Calu3 (cell line): ENCODE measurements around the gene HPF1. TPM values are rescaled to one million over a fixed set of nuclear protein-coding genes. Genes with fewer than 3 reads are reported as not detected.

Source experiments
- BruUV-seq: library from RNA; stranded (reverse); fragments of 400-500 nt; replicated peaks from 2 replicates; lab custom pipeline; 2021; lab: Mats Ljungman, UMichigan
- CTCF ChIA-PET: fragments of 300-600 bp; sonication (Branson Sonifier 250); formaldehyde crosslinking; loops from one replicate; lab custom pipeline; 2022; ENCODE audit warnings: antibody characterized with exemption; lab: Charles Lee
- DNase-seq: peaks from one replicate; pipeline ENCODE4 v3.0.0; 2022
- H3K27ac Mint-ChIP-seq: one replicate; pipeline ENCODE4 v1.8.0; 2022; ENCODE audit warnings: mixed read lengths; ENCODE audit not compliant: unreplicated experiment
- H3K27me3 Mint-ChIP-seq: one replicate; pipeline ENCODE4 v1.8.0; 2022; ENCODE audit warnings: mixed read lengths; ENCODE audit not compliant: unreplicated experiment
- H3K36me3 Mint-ChIP-seq: one replicate; pipeline ENCODE4 v1.8.0; 2022; ENCODE audit warnings: mild to moderate bottlenecking, moderate library complexity, mixed read lengths; ENCODE audit not compliant: insufficient read depth, unreplicated experiment
- H3K4me1 Mint-ChIP-seq: one replicate; pipeline ENCODE4 v1.8.0; 2022; ENCODE audit warnings: mild to moderate bottlenecking, low read depth, mixed read lengths; ENCODE audit not compliant: unreplicated experiment
- H3K4me3 Mint-ChIP-seq: one replicate; pipeline ENCODE4 v1.8.0; 2022; ENCODE audit warnings: mild to moderate bottlenecking, low read depth, moderate library complexity, mixed read lengths; ENCODE audit not compliant: unreplicated experiment
- H3K9me3 Mint-ChIP-seq: one replicate; pipeline ENCODE4 v1.8.0; 2022; ENCODE audit warnings: low read depth, mixed read lengths; ENCODE audit not compliant: unreplicated experiment
- intact Hi-C: fragments of 100-400 bp; cut with micrococcal nuclease; formaldehyde crosslinking; loops from one replicate; pipeline ENCODE4 v1.10.0; 2022; ENCODE audit not compliant: unreplicated experiment
- total RNA-seq: library from RNA; stranded (reverse); gene quantifications from 2 replicates; pipeline ENCODE4 v1.2.3, GENCODE V29; 2022
- TF ChIP-seq, protein P1 (sequence below): fragments of 200-600 bp; IDR thresholded peaks from one replicate; pipeline ENCODE4 v1.8.0; 2022; ENCODE audit warnings: antibody characterized with exemption; ENCODE audit not compliant: unreplicated experiment

HPF1 gene
- total RNA-seq, 1 experiment from 2014 or later: 8.8 TPM

DNA sequence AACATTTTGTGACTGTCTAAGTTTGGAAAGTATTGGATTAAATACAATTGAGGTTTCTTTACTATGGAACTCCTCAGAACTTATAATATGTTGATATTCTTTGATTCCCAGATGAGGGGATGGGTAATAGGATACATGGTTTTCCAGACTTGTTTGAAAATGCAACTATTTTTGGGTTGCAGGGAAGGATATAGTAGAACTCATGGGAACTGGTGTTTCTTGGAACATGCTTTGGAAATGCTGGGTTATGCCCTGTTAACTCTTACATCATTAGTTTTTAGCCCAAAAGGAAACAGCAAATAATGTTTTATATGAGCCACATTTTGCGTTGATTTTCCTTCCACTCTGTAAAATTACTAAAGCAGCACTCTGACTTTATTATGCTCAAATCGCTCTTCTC lies 41.9 kb downstream of the HPF1 start:
- BruUV-seq: no TSS peak
- no peaks in the 10 kb centered on the region for H3K4me1 Mint-ChIP-seq
- CTCF ChIA-PET: no interaction called here
- intact Hi-C loops: no loop called here
- no peak overlapping the region for H3K4me3 Mint-ChIP-seq
- no peaks in the 10 kb centered on the region for H3K27me3 Mint-ChIP-seq
- TF ChIP-seq, protein P1, sequence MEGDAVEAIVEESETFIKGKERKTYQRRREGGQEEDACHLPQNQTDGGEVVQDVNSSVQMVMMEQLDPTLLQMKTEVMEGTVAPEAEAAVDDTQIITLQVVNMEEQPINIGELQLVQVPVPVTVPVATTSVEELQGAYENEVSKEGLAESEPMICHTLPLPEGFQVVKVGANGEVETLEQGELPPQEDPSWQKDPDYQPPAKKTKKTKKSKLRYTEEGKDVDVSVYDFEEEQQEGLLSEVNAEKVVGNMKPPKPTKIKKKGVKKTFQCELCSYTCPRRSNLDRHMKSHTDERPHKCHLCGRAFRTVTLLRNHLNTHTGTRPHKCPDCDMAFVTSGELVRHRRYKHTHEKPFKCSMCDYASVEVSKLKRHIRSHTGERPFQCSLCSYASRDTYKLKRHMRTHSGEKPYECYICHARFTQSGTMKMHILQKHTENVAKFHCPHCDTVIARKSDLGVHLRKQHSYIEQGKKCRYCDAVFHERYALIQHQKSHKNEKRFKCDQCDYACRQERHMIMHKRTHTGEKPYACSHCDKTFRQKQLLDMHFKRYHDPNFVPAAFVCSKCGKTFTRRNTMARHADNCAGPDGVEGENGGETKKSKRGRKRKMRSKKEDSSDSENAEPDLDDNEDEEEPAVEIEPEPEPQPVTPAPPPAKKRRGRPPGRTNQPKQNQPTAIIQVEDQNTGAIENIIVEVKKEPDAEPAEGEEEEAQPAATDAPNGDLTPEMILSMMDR: no peak
- no peaks in the 10 kb centered on the region for H3K9me3 Mint-ChIP-seq
- no peak for DNase-seq
- no peak overlapping the region for H3K27ac Mint-ChIP-seq
- H3K36me3 Mint-ChIP-seq: peaks cover 21% of the 10 kb centered on the region

DNA sequence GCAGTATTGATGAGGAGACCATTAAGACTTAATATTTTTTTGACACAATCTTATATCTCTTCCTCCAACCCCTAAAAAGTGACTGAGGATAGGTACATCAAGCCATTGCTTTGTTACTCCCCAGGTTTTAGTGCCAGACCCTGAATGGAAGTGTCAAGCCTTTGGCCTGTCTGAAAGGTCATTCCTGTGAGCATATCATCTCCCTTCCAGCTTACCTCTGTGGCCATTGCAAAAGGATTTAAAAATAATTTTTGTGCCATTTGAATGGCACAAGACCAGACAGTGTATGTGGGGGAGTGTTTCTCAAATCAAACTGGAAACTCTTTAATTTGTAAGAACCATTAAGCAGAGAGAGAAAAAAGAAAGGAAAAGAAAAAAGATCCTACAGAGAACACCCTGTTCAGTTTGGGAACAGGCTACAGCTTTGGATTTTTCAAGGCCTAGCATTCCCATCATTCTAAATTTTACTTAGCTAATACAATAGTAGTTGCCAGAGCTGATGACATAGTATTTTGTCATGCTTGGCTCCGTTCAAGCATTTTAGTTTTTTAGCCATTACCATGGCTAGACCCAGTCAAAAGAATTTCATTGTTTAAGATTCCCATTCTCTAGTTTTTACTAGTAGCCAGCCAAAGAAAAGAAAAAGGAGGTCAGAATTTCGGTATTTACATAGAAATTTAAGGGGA lies 49.6 kb downstream of the HPF1 start:
- no peaks in the 10 kb centered on the region for H3K4me1 Mint-ChIP-seq
- TF ChIP-seq, protein P1: no peak
- no TSS peak for BruUV-seq
- no peak for DNase-seq
- no peak overlapping the region for H3K4me3 Mint-ChIP-seq
- H3K27ac Mint-ChIP-seq: no peak overlapping the region
- H3K27me3 Mint-ChIP-seq: no peaks in the 10 kb centered on the region
- CTCF ChIA-PET: no interaction called here
- peaks cover 17% of the 10 kb centered on the region for H3K36me3 Mint-ChIP-seq
- no peaks in the 10 kb centered on the region for H3K9me3 Mint-ChIP-seq
- intact Hi-C loops: no loop called here

DNA sequence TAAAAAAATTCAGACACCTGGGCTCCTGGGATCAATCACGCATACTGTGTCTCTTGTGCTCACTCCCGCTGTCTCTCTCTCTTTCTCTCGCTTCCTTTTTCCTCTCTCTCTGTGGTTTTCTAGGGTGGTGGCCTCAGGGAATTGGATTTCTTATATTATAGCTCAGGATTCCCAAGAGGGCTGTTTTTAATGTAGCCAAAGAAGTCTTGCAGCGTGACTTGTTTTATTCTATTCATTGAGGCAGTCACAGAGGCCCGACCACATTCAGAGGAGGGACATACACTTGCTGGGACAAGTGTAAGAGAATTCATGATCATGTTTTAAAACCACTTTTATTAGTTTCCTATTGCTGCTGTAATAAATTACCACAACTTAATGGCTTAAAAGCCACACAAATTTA lies 59.4 kb downstream of the HPF1 start:
- BruUV-seq: no TSS peak
- Mint-ChIP-seq H3K9me3 (no peaks in the 10 kb centered on the region), H3K36me3 (peaks cover 19% of the 10 kb centered on the region), H3K27ac (no peak overlapping the region), H3K4me3 (no peak overlapping the region), H3K4me1 (no peaks in the 10 kb centered on the region), H3K27me3 (no peaks in the 10 kb centered on the region)
- intact Hi-C loops: no loop called here
- DNase-seq: no peak
- CTCF ChIA-PET: no interaction called here
- TF ChIP-seq, protein P1: no peak

DNA sequence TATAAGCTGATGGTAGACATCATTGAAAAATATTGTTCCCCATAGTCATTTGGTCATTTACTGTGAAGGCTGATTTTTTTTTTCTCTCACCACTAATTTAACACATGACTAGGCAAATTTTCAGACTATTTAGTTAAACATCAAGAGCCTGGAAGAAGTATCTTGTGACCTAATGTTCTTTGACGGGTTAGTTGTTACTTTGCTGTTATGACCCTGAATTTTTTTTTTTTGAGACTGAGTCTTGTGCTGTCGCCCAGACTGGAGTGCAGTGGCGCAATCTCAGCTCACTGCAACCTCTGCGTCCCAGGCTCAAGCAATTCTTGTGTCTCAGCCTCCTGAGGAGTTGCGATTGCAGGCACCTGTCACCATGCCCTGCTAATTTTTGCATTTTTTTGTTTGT lies 67.0 kb downstream of the HPF1 start:
- BruUV-seq: no TSS peak
- Mint-ChIP-seq H3K36me3 (peaks cover 12% of the 10 kb centered on the region), H3K27me3 (no peaks in the 10 kb centered on the region), H3K27ac (no peak overlapping the region), H3K4me3 (no peak overlapping the region), H3K9me3 (no peaks in the 10 kb centered on the region), H3K4me1 (no peaks in the 10 kb centered on the region)
- CTCF ChIA-PET: no interaction called here
- intact Hi-C loops: no loop called here
- DNase-seq: no peak
- TF ChIP-seq, protein P1: no peak
